CD4-positive, CD25-positive, alpha-beta regulatory T cell (primary cell): ENCODE measurements around the gene KRT34. TPM values are rescaled to one million over a fixed set of nuclear protein-coding genes. Genes with fewer than 3 reads are reported as not detected.
A peak's percentile ranks its signal among the peaks of the same experiment; 100 is the strongest.

Source experiments
- ATAC-seq, 2 donors: fragments of 150-1000 bp; cut with Tn5 transposase; one replicate each; pipeline ENCODE4 v1.10.0; 2021; ENCODE audit warnings: low read depth in 2 of 2, moderate number of reproducible peaks in 2 of 2, moderate library complexity in 1 of 2
- DNase-seq, 3 donors: peaks; one replicate each; pipeline versions ENCODE4 v3.0.0 to v3.0.0-alpha.2; 2012 to 2022; ENCODE audit warnings: mixed read lengths in 1 of 3
- H3K27ac ChIP-seq: one replicate; pipeline ENCODE4 v1.7.0; 2013; ENCODE audit warnings: mild to moderate bottlenecking, low read length; ENCODE audit not compliant: insufficient read depth, poor library complexity, severe bottlenecking
- H3K27me3 ChIP-seq: one replicate; pipeline ENCODE4 v1.7.0; 2013; ENCODE audit warnings: low read length; ENCODE audit not compliant: control insufficient read depth, insufficient read depth
- H3K36me3 ChIP-seq: one replicate; pipeline ENCODE4 v1.7.0; 2013; ENCODE audit warnings: mild to moderate bottlenecking, low read length, moderate library complexity; ENCODE audit not compliant: control insufficient read depth, insufficient read depth
- H3K4me1 ChIP-seq: 2 replicates; pipeline ENCODE4 v1.7.0; 2013; ENCODE audit warnings: mild to moderate bottlenecking, low read length; ENCODE audit not compliant: insufficient read depth, control insufficient read depth, poor library complexity, severe bottlenecking
- H3K4me3 ChIP-seq: one replicate; pipeline ENCODE4 v1.7.0; 2013; ENCODE audit warnings: low read depth, mild to moderate bottlenecking, low read length, moderate library complexity
- H3K9me3 ChIP-seq, 2 experiments: 1 replicate in 1 of 2; 2 replicates in 1 of 2; pipeline ENCODE4 v1.7.0; 2013; ENCODE audit warnings: low read length in 2 of 2, mild to moderate bottlenecking in 1 of 2, moderate library complexity in 1 of 2; ENCODE audit not compliant: control insufficient read depth in 2 of 2
- H3K27ac Mint-ChIP-seq, 3 donors: one replicate each; pipeline ENCODE4 v1.8.0; 2020 to 2022; ENCODE audit warnings: mild to moderate bottlenecking in 3 of 3, mixed read lengths in 3 of 3, moderate library complexity in 2 of 3
- H3K27me3 Mint-ChIP-seq: one replicate; pipeline ENCODE4 v1.8.0; 2022; ENCODE audit warnings: mild to moderate bottlenecking, mixed read lengths
- H3K36me3 Mint-ChIP-seq: one replicate; pipeline ENCODE4 v1.8.0; 2020; ENCODE audit warnings: mixed read lengths
- H3K4me1 Mint-ChIP-seq, 4 donors: one replicate each; pipeline ENCODE4 v1.8.0; 2020 to 2022; ENCODE audit warnings: mixed read lengths in 4 of 4, mild to moderate bottlenecking in 1 of 4
- H3K4me3 Mint-ChIP-seq, 4 donors: one replicate each; pipeline ENCODE4 v1.8.0; 2020 to 2022; ENCODE audit warnings: mild to moderate bottlenecking in 4 of 4, mixed read lengths in 4 of 4, moderate library complexity in 3 of 4
- H3K9me3 Mint-ChIP-seq, 7 donors: one replicate each; pipeline ENCODE4 v1.8.0; 2020 to 2022; ENCODE audit warnings: mixed read lengths in 7 of 7, mild to moderate bottlenecking in 3 of 7, moderate library complexity in 2 of 7
- polyA plus RNA-seq, 4 donors: library from polyadenylated mRNA; unstranded; fragments of 300-500 nt; fragmentation: Illumina TruSeq; gene quantifications; one replicate each; pipeline ENCODE4 v1.2.3, GENCODE V29; 2021
- total RNA-seq: library from RNA; stranded (reverse); gene quantifications from one replicate; pipeline ENCODE4 v1.2.3, GENCODE V29; 2022

The KRT34 gene
- total and polyA plus RNA-seq, 5 donors from 2014 or later, result not detected

DNA sequence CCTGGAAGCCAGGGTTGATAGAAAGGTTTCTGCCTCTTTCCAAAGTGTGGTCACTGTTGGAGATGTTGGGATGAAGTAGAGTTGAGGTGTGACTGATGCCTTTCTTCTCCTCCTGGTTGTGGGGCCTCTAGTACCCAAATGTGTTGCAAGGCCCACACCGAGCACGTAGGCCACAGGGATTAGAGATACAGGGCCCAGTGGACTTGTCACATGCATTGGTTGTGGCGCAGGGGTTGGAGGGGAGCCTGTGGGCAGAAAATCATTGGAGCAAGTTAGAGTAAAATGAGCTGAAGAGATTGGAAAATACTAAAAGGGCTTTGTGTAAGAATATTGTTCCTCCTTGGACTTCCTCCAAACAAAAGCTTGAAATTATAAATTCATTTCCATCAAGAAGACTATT lies 36.1 kb downstream of the KRT34 start:
- Histone ChIP-seq H3K9me3 (peaks cover 0 to 3% of the 10 kb centered on the region in 2 experiments), H3K4me3 (no peak overlapping the region), H3K27ac (no peak overlapping the region), H3K36me3 (no peaks in the 10 kb centered on the region), H3K27me3 (no peaks in the 10 kb centered on the region), H3K4me1 (peaks cover 10% of the 10 kb centered on the region)
- H3K4me1 Mint-ChIP-seq, result peaks cover 8 to 23% (median 16%) of the 10 kb centered on the region in 4 donors
- no peak overlapping the region for H3K4me3 Mint-ChIP-seq
- H3K36me3 Mint-ChIP-seq, result no peaks in the 10 kb centered on the region
- no peak overlapping the region for H3K27ac Mint-ChIP-seq
- ATAC-seq, result no peak
- H3K27me3 Mint-ChIP-seq, result peaks cover 6% of the 10 kb centered on the region
- H3K9me3 Mint-ChIP-seq, result peaks cover 0 to 16% (median 2%) of the 10 kb centered on the region in 7 donors
- DNase-seq, result no peak

DNA sequence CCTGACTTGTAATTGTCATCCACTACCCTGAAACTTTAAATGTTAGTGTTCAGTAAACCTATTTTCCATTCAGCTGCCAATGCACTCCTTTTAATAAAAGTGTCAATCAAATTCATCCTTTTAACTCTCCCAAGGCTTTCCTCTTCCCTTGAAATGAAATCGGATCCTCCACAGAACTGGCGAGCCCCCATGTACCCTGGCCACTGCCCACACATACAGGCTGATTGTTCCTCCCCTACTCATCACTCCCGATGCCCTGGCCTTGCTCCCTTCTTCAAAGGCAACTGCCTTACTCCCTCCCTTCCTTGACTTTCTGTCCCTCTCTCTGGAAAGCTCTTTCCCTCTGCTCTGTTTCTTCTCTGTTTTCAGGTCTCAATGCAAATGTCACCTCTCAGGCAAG lies 39.1 kb downstream of the KRT34 start:
- peaks cover 0 to 3% of the 10 kb centered on the region in 2 experiments for H3K9me3 ChIP-seq
- ATAC-seq, result no peak
- H3K4me3 ChIP-seq, result no peak overlapping the region
- H3K27me3 ChIP-seq, result no peaks in the 10 kb centered on the region
- Mint-ChIP-seq H3K27ac (peak overlapping the region in 1 of 3 donors; percentile 17), H3K4me1 (peaks cover 33 to 52% (median 42%) of the 10 kb centered on the region in 4 donors), H3K9me3 (peaks cover 0 to 16% (median 2%) of the 10 kb centered on the region in 7 donors), H3K36me3 (no peaks in the 10 kb centered on the region), H3K27me3 (no peaks in the 10 kb centered on the region), H3K4me3 (peak overlapping the region in 1 of 4 donors; percentile 5)
- no peak overlapping the region for H3K27ac ChIP-seq
- DNase-seq, result no peak
- peaks cover 37% of the 10 kb centered on the region for H3K4me1 ChIP-seq
- no peaks in the 10 kb centered on the region for H3K36me3 ChIP-seq

DNA sequence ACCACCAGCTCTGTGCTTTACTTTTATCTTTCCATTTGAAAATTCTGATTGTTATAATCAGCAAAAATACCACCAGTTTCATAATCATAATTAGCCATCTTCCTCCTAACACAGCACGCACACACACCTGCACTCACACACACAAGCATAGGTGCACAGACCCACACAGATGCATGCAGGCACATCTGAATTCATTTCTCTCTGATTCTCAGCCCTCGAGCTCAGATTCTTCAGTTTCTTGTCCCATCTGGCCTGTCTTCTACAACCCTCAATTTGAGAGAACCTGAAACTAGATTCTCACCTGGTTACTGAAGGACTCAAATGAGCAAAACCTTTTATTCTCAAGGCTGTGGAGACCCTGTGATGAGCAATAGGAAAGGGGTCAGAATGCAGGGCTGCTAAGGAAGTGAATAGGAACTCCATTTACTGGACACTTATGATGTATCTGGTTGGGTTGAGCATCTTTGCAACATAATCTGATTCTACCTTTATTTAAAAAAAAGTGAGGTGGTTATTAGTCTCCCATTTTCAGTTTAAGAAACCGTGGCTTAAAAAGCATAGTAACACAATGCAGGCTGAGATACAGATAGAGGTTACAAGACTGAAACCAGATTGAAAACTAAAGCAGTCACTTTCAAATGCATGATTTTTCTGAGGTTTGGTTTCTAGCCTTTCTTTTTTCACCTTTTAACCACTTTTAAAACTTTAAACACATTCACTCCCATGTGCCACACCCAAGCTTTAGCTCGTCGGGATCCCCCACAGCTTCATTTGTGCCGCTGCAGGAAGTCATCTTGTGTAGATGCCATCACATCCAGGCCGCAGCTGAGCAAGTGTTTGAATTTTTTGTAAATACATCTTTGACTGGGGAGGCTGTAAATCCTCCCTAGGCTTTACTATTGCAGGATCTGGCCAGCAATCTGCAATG lies 40.9 kb downstream of the KRT34 start:
- DNase-seq, result peak in 2 of 3 donors; percentile 61 to 66
- Histone ChIP-seq H3K4me1 (peaks cover 40% of the 10 kb centered on the region), H3K36me3 (no peaks in the 10 kb centered on the region), H3K27ac (peak overlapping the region; percentile 80), H3K9me3 (peaks cover 0 to 3% of the 10 kb centered on the region in 2 experiments), H3K27me3 (no peaks in the 10 kb centered on the region), H3K4me3 (peak overlapping the region; percentile 61)
- Mint-ChIP-seq H3K27me3 (no peaks in the 10 kb centered on the region), H3K27ac (peak overlapping the region; percentile 95 to 98 (median 95)), H3K4me1 (peaks cover 33 to 57% (median 44%) of the 10 kb centered on the region in 4 donors), H3K4me3 (peak overlapping the region in 3 of 4 donors; percentile 52 to 71 (median 65)), H3K9me3 (peaks cover 0 to 16% (median 2%) of the 10 kb centered on the region in 7 donors), H3K36me3 (no peaks in the 10 kb centered on the region)
- ATAC-seq, result peak in 1 of 2 donors; percentile 39

DNA sequence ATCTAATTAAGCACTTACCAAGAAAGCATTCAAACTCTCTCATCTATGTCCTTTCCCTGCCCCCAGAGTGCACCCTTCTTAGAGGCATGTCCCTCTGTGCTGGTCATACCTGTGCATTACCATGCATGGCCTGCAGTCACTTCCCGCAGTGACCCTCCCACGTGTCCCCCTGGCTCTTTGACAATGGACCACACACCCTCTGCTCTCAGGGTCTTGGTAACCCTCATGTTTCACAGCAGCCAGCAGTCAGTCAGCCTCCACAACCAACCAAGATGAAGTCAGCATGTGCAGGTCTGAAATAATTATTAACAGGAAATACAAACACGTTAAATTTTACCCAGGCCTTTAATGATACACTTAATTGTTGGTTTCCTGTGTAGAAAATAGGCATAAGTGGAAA lies 41.6 kb downstream of the KRT34 start:
- H3K27me3 Mint-ChIP-seq, result no peaks in the 10 kb centered on the region
- H3K27ac ChIP-seq, result peak overlapping the region; percentile 80
- peaks cover 43% of the 10 kb centered on the region for H3K4me1 ChIP-seq
- no peaks in the 10 kb centered on the region for H3K36me3 Mint-ChIP-seq
- H3K4me3 Mint-ChIP-seq, result peak overlapping the region; percentile 52 to 71 (median 62)
- peaks cover 0 to 16% (median 2%) of the 10 kb centered on the region in 7 donors for H3K9me3 Mint-ChIP-seq
- peaks cover 33 to 63% (median 44%) of the 10 kb centered on the region in 4 donors for H3K4me1 Mint-ChIP-seq
- peaks cover 0 to 3% of the 10 kb centered on the region in 2 experiments for H3K9me3 ChIP-seq
- peak overlapping the region; percentile 61 for H3K4me3 ChIP-seq
- no peaks in the 10 kb centered on the region for H3K27me3 ChIP-seq
- DNase-seq, result no peak
- peak overlapping the region; percentile 95 to 98 (median 95) for H3K27ac Mint-ChIP-seq
- no peak for ATAC-seq
- H3K36me3 ChIP-seq, result no peaks in the 10 kb centered on the region

DNA sequence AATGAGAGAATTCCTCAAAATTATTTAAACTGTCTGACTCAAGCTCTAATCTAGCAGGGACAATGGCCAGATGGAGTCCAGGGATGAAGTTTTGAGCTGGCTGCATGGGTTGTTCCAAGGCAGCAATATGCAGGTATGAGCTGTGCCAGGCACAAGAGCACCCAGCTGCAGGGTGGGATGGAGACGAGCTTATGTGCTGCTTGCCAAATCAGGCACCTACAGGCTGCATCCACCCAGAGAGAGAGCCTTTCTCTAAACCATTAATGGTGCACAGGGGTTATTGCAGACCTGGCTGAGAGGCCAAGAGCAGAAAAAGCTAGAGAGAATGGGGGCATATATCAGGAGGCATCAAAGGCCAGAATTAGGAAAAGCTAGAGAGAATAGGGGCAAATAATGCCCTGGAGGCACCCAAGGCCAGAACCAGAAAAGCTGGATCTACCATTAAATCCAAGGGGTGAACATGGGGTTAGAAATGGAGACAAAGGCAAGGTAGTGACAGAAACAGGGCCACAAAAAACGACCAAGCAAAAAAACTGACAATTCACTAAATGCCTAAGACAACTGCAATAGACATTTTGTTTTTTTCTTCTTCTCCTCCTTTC lies 42.4 kb downstream of the KRT34 start:
- DNase-seq (no peak), ATAC-seq (no peak)
- H3K9me3 ChIP-seq, result peaks cover 0 to 3% of the 10 kb centered on the region in 2 experiments
- Mint-ChIP-seq H3K4me1 (peaks cover 33 to 72% (median 44%) of the 10 kb centered on the region in 4 donors), H3K27ac (peak overlapping the region; percentile 95 to 98 (median 95)), H3K36me3 (no peaks in the 10 kb centered on the region), H3K27me3 (no peaks in the 10 kb centered on the region), H3K4me3 (peak overlapping the region; percentile 39 to 72 (median 68)), H3K9me3 (peaks cover 0 to 16% (median 2%) of the 10 kb centered on the region in 7 donors)
- H3K27ac ChIP-seq, result peak overlapping the region; percentile 80
- H3K4me3 ChIP-seq, result peak overlapping the region; percentile 51
- no peaks in the 10 kb centered on the region for H3K36me3 ChIP-seq
- H3K4me1 ChIP-seq, result peaks cover 48% of the 10 kb centered on the region
- H3K27me3 ChIP-seq, result no peaks in the 10 kb centered on the region

DNA sequence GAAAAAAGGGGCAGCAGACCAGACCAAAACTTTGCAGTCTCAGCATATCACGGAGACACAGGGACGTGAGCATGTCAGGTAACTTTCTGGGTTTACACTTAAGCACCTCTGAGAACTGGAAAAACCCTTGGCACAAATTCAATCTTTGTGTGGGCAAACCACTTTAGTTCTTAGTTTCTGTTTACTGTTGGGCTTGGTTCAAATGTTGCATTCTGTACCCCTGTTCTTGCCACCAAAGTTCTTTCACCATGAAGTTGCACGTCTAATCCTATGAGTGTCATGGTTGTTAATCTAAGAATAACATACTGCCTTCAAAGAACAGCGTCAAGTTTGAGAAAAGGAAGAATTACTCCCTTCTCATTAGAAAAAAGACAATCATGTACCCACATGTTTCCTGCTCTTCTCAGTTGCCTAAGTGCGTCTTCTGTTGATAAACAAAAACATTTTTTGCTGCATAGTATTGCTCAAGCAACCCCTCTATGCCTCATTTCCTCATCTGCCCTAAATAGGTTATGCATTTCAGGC lies 43.1 kb downstream of the KRT34 start:
- peak overlapping the region; percentile 51 for H3K4me3 ChIP-seq
- ATAC-seq (peak; percentile 64 to 66), DNase-seq (peak; percentile 18 to 81 (median 23))
- no peaks in the 10 kb centered on the region for H3K27me3 Mint-ChIP-seq
- H3K36me3 Mint-ChIP-seq, result no peaks in the 10 kb centered on the region
- no peaks in the 10 kb centered on the region for H3K27me3 ChIP-seq
- H3K27ac ChIP-seq, result peak overlapping the region; percentile 80
- H3K4me1 Mint-ChIP-seq, result peaks cover 33 to 74% (median 45%) of the 10 kb centered on the region in 4 donors
- H3K9me3 ChIP-seq, result peaks cover 0 to 3% of the 10 kb centered on the region in 2 experiments
- peaks cover 0 to 16% (median 2%) of the 10 kb centered on the region in 7 donors for H3K9me3 Mint-ChIP-seq
- peaks cover 51% of the 10 kb centered on the region for H3K4me1 ChIP-seq
- H3K36me3 ChIP-seq, result no peaks in the 10 kb centered on the region
- peak overlapping the region; percentile 51 to 72 (median 68) for H3K4me3 Mint-ChIP-seq
- H3K27ac Mint-ChIP-seq, result peak overlapping the region; percentile 95 to 98 (median 95)

DNA sequence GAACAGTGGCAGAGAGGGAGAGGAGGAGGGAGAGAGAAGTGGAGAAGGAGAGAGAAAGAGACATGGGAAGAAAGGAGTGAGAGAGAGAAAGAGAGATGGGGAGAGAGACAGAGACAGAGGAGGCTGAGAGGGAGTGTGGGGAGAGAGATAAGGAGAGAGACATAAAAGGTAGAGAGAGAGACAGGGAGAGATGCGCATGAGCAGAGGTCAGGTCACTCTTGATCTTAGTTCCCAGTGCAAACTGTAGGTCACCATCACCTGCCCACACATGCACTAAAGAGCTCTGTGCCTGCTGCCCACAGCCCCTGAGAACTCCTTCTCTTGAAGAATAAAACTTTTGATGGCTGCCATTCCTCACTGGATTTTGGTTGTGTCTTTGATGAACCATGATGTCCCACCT lies 46.4 kb downstream of the KRT34 start:
- Histone ChIP-seq H3K4me1 (peaks cover 38% of the 10 kb centered on the region), H3K36me3 (no peaks in the 10 kb centered on the region), H3K4me3 (no peak overlapping the region), H3K9me3 (no peaks in the 10 kb centered on the region), H3K27ac (no peak overlapping the region), H3K27me3 (no peaks in the 10 kb centered on the region)
- DNase-seq (no peak), ATAC-seq (no peak)
- Mint-ChIP-seq H3K9me3 (no peaks in the 10 kb centered on the region), H3K27me3 (no peaks in the 10 kb centered on the region), H3K4me3 (no peak overlapping the region), H3K27ac (peak overlapping the region in 2 of 3 donors; percentile 33 to 81), H3K36me3 (no peaks in the 10 kb centered on the region), H3K4me1 (peaks cover 23 to 54% (median 30%) of the 10 kb centered on the region in 4 donors)
